Chondrocyte (in vitro differentiated cells): ENCODE data around the gene CRIM1. TPM values are rescaled to one million over a fixed set of nuclear protein-coding genes. Genes with fewer than 3 reads are reported as not detected.

Experiments
- DNase-seq: peaks from one replicate; pipeline ENCODE4 v3.0.0; 2021; ENCODE audit warnings: mixed read lengths, low spot score
- H3K27ac Mint-ChIP-seq: one replicate; pipeline ENCODE4 v1.8.0; 2021; ENCODE audit warnings: mild to moderate bottlenecking, moderate library complexity, mixed read lengths; ENCODE audit not compliant: unreplicated experiment
- H3K27me3 Mint-ChIP-seq: 2 replicates; pipeline ENCODE4 v1.8.0; 2021; ENCODE audit warnings: low read depth, mixed read lengths
- H3K36me3 Mint-ChIP-seq: 2 replicates; pipeline ENCODE4 v1.8.0; 2021; ENCODE audit warnings: low read depth, mixed read lengths
- H3K4me1 Mint-ChIP-seq: 2 replicates; pipeline ENCODE4 v1.8.0; 2021; ENCODE audit warnings: low read depth, mild to moderate bottlenecking, mixed read lengths
- H3K4me3 Mint-ChIP-seq: one replicate; pipeline ENCODE4 v1.8.0; 2021; ENCODE audit warnings: mild to moderate bottlenecking, moderate library complexity, mixed read lengths; ENCODE audit not compliant: unreplicated experiment
- H3K9me3 Mint-ChIP-seq: 2 replicates; pipeline ENCODE4 v1.8.0; 2021; ENCODE audit warnings: low read depth, mixed read lengths
- CTCF ChIP-seq: fragments of 200-600 bp; sonication (generic); IDR thresholded peaks from 2 replicates; pipeline ENCODE4 v1.5.0; 2021; ENCODE audit warnings: antibody characterized with exemption, mild to moderate bottlenecking, moderate library complexity
- total RNA-seq: library from RNA; stranded (reverse); gene quantifications from 3 replicates; pipeline ENCODE4 v1.2.1, GENCODE V29; 2021

The CRIM1 gene
- total RNA-seq, 1 donor from 2014 or later, result 194 TPM

DNA sequence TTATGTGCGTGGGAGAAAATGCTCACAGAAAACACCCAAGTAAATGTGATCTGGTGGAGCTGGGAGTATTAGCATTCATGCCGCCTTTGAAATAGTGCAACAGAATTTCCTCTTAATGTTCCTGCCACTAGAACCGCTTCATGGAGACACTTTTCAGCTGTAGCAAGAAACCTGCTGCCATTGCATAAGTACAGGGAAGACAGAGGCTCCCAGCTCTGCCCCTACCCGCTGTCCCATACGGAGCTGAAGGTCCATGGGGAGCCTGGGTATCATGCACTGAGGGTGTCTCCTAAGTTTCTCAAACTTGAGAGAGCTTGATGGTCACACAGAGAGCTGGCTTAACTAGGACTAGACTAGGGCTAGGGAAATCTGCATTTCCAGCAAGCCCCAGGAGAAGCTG lies 49.6 kb downstream of the CRIM1 start:
- H3K4me3 Mint-ChIP-seq, result no peak overlapping the region
- DNase-seq, result no peak
- no peaks in the 10 kb centered on the region for H3K36me3 Mint-ChIP-seq
- H3K27ac Mint-ChIP-seq, result no peak overlapping the region
- no peaks in the 10 kb centered on the region for H3K27me3 Mint-ChIP-seq
- peaks cover 37% of the 10 kb centered on the region for H3K4me1 Mint-ChIP-seq
- no peaks in the 10 kb centered on the region for H3K9me3 Mint-ChIP-seq
- TF ChIP-seq CTCF, result no peak

GRCh38 chr2:36406296-36406695 lies 50.7 kb downstream of the CRIM1 start:
- no peak for TF ChIP-seq CTCF
- Mint-ChIP-seq H3K27ac (no peak overlapping the region), H3K27me3 (no peaks in the 10 kb centered on the region), H3K4me3 (no peak overlapping the region), H3K4me1 (peaks cover 48% of the 10 kb centered on the region), H3K9me3 (no peaks in the 10 kb centered on the region), H3K36me3 (no peaks in the 10 kb centered on the region)
- DNase-seq, result no peak

DNA sequence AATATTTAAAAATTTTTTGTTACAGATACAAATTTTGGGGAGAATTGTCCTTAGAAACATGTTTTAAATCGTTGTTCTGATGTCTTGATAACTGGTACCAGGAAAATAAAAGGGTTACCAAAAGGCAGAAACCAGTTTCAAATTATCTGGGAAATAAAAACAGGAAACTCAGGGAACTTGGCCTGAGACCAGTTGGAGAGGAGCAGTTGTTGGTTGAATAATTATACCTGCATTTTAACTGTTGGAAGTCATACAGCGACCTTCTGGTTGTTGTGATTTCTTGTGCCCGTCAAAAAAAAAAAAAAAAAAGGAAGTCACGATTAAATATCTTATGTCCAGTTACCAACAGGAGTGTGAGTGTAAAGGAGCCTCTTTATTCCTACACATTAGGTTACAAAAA lies 51.8 kb downstream of the CRIM1 start:
- H3K9me3 Mint-ChIP-seq, result no peaks in the 10 kb centered on the region
- no peak for DNase-seq
- no peaks in the 10 kb centered on the region for H3K36me3 Mint-ChIP-seq
- peak overlapping the region; percentile 29 for H3K27ac Mint-ChIP-seq
- no peaks in the 10 kb centered on the region for H3K27me3 Mint-ChIP-seq
- no peak for TF ChIP-seq CTCF
- H3K4me1 Mint-ChIP-seq, result peaks cover 59% of the 10 kb centered on the region
- H3K4me3 Mint-ChIP-seq, result no peak overlapping the region

- no peaks in the 10 kb centered on the region for H3K9me3 Mint-ChIP-seq
- H3K4me1 Mint-ChIP-seq, result peaks cover 66% of the 10 kb centered on the region
Observed at GRCh38 chr2:36408198-36408703, 52.7 kb downstream of the CRIM1 start.

DNA sequence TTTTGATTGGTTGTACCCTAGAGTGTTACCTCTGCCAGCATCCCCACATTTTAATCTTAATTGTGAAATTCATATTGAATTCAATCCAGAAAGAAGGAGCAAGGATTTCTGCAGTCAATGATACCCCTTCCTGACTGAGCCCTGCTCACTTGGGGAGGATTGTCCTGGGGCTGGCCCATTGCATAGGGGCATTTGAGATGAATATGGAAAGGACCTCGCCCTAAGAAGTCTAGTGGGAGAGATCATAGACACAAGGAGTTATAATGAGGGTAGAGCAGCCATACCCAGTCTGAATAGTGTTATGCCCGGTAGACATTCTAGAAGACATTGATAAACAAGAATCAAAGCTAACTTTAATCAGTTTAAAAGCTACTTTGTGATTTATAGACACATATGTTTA lies 53.8 kb downstream of the CRIM1 start:
- DNase-seq, result no peak
- Mint-ChIP-seq H3K27ac (peak overlapping the region; percentile 4), H3K9me3 (no peaks in the 10 kb centered on the region), H3K4me3 (no peak overlapping the region), H3K4me1 (peaks cover 77% of the 10 kb centered on the region), H3K27me3 (no peaks in the 10 kb centered on the region), H3K36me3 (no peaks in the 10 kb centered on the region)
- TF ChIP-seq CTCF, result no peak

More at GRCh38 chr2:36408198-36408703, 52.7 kb downstream of the CRIM1 start:
- no peaks in the 10 kb centered on the region for H3K36me3 Mint-ChIP-seq
- no peak for DNase-seq
- peak overlapping the region; percentile 17 for H3K4me3 Mint-ChIP-seq
- peak; percentile 19 for TF ChIP-seq CTCF
- no peaks in the 10 kb centered on the region for H3K27me3 Mint-ChIP-seq
- H3K27ac Mint-ChIP-seq, result peak overlapping the region; percentile 79
